NT2/D1 (cell line): ENCODE results near the gene DDX10.

ENCODE experiments used
- SUZ12 ChIP-seq: IDR thresholded peaks from 2 replicates; pipeline ENCODE4 v1.6.1; 2011; ENCODE audit not compliant: insufficient read length, insufficient read depth; ENCODE audit errors: extremely low read depth
- ZNF274 ChIP-seq: IDR thresholded peaks from 2 replicates; pipeline ENCODE4 v1.6.1; 2011; ENCODE audit warnings: mild to moderate bottlenecking, low read depth, low read length

DNA sequence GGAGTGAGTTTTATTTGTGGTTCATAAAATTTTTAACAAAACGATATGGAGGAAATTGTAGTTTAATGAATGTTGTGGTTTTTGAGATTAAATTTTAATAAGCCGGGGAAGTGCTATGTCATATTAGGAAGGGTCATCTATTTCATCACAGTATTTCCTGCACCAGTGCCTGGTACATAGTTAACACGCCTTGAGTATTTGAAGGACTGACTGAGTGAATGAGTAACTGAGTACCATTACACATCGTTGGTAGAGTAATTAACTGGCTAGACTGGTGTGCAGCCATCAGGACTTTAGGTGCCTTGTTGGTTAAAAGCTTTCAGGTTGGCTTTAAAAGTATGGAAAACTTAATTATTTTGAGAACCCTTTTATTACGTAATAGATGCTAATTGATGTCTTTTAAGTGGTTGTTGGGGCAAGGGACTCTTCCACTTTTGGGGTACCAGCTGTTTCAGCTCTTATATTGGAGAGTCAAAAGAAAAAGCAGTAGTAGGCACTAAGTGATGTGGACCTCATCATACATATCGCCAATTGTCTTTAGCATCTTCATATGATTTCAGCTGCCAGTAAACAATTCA is 101.8 kb downstream of the DDX10 start:
- TF ChIP-seq ZNF274 (no peak), SUZ12 (no peak)
